HG02623 (cell line): Measurements from ENCODE around the gene CTF1.

Source experiments
- ATAC-seq: cut with Tn5 transposase; IDR thresholded peaks from one replicate; pipeline ENCODE4 v1.9.1; 2021; ENCODE audit warnings: moderate library complexity; ENCODE audit not compliant: unreplicated experiment

The CTF1 gene

DNA sequence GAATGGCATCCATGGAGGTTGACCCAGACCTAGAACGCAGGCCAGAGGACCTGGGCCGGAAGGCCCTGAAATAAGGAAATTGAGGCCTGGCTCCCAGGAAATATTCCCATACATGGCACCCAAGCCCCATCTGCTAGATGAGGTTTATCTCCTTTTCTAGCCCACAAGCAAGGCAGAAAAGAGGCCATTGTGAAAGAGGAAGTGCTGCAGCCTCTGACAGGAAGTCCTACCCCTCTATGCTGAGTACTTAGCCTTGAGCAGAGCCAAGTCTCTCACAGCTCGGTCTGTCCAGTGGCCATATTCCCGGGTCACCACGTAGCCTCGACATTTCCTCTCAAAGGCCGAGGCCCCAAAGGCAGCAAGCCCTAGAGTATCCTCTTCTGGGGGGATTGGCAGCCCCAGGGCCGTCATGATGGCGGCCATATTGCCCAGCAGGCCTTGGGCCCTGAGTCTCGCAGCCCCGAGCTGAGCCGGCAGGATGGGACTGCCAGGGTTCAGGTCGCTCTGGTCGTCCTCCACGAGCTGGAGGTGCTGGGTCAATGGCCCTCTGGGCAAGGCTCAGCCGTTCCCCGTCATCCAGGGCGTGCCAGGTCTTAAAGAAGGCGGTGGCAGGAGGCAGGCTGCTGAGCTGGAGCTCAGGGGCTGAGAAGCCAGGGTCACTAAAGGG is 7.8 kb downstream of the CTF1 start:
- no peak for ATAC-seq

DNA sequence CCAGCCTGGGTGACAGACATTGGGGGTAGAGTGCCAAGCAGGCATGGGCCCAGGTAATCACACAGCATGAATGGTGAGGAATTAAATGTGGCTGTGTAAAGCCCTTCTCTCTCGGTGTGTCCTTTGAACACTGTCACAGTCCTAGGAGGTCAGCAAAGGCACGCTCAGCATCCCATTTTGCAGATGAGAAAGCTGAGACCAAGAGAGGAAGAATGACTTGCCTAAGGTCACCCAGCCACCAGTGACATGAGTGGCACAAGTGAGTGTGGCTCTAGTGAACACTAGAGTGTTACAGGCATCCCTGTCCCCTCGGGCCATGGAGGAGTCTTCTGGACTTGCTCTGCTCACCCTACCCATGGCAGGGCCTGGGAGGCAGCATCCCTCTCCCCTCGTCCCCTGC is 10.7 kb downstream of the CTF1 start:
- no peak for ATAC-seq

- ATAC-seq: no peak
Measured at GRCh38 chr16:30910427-30911029, 14.1 kb downstream of the CTF1 start.

GRCh38 chr16:30912794-30913412 is 16.5 kb downstream of the CTF1 start:
- no peak for ATAC-seq

- no peak for ATAC-seq
Measured at GRCh38 chr16:30914830-30915229, 18.4 kb downstream of the CTF1 start.

- no peak for ATAC-seq
Measured at GRCh38 chr16:30918614-30919013, 22.2 kb downstream of the CTF1 start.

DNA sequence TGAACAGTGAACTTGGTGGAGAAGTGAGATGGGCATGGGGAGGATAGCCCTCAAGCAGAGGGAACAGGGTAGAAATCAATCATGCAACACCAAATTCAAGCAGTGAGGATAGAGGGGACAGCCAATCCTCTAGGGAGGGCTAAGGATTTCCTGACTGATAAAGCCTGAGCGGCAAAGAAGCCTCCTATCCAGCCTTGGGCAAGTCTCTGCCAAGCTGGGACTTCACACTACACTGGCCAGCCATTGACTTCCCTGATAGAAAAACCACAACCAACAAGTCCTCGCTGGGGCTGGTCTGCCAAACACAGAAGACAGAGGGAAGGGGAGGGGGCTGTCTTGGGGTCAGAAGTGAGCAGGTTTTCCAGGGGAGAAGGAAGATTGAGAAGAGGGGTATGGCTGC is 24.5 kb downstream of the CTF1 start:
- no peak for ATAC-seq

DNA sequence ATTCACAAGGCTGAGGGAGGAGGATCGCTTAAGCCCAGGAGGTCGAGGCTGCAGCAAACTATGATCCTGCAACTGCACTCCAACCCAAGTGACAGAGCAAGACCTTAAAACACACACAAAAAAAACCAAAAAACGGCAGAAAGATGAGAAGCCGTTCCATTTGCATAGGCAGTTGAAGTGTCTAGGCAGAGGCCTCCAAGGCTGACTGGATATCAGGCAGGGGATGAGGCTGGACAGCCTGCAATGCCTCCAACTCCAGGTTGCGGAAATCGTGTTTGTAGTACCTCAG is 25.0 kb downstream of the CTF1 start:
- no peak for ATAC-seq

DNA sequence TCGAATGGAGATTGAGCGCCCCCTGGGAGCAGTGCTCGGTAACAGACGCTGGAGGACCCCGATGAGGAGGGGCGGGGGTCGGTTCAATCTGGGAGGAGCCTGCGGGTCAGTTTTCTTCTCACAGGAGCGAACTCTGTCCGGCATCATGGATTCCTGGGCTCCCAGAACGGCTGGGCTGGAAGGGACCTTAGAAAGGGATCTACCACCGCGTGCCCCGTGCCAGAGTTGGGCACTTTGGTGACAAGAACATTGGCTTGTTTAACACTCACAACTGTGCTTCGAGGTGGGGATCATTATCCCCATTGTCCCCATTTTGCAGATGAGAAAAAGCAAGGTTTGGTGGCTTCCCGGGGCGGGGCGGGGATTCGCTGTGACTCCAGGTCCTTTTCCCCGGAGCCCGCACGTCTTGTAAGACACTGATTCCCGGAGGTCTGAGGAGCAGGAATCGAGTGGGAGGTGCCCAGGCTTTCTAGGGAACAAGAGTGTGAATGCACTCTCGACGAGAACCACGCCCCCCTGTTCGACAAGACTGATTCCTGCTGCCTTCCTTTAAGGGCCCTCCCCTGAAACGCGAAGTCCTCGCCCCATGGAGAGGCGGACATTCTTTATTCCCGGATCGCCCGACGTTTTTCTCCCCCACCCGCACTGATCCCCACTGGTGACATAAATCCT is 25.5 kb downstream of the CTF1 start:
- ATAC-seq: no peak

DNA sequence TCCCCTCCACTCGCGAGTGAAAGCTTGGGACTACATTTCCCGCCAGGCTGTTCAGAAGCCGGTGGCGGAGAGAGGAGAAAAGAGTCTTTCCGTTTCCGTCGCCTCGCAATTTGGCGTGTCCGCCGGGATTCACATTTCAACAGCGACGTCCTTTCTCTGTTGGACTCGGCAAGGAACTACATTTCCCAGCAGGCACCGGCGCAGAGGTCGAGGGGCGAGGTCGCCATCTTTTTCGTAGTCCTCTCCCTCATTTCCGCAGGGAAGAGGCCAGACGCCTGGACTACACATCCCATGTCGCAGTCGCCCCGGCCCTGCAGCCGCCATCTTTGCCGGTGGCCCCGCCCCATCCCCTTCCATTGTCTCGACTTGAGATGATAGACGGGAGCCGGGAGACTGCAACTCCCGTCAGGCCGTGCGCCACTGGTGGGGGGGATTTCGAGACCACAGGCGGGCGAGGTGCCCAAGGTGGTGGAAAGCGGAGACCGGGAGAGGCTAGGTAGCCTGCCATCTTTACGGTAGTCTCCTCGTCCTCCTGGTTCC is 26.1 kb downstream of the CTF1 start:
- peak; percentile 66 for ATAC-seq

DNA sequence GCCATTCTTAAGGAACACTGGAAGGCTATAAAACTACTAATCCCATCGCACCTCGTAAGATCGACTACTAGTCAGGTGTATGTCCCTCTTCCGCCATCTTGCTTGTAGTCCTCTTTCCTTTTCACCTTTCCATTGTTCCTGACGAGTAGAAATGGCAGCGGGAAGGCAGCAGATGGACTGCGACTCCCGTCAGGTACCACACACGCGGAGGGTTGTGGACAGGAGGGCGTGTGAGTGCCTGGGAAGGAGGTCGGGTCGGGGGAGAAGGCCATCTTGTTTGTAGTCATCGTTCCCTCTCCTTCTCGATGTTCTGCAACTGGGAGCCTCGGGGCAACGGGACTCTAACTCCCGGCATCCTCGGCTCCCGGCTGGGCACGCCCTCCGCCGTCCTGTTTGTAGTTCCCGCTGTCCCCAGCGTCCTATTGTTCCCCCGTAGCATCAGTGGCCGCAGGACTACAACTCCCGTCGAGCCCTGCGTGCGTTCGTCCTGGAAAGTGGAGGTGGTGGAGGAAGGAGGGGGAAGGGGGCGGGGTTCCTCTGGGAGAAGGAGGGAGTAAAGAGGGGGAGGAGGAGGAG is 26.6 kb downstream of the CTF1 start:
- peak; percentile 58 for ATAC-seq

DNA sequence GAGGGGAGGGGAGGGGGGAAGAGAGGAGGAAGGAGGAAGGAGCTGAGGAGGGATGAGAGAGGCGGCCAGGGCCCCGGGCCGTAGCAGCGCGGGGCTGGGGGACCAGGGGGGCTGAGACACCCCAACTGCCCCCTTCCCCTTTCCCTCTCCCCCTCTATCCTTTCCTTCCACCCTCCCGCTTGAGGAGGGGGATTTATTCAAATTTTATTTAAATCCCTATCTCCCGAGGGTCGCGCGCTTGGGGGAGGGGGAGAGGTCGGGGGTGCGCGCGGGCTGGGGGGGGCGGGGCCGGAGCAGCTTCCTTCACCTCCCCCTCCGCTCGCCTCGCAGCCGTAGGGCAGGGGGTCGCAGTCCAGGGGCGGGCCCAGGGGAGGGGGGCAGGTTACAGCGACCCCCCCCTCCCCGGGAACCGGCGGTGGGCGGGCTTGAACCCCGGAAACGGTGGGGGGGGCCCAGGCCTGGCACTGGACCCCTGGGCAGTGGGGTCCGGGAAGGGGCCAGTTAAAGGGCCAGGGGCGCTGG is 27.2 kb downstream of the CTF1 start, which contains the start of gene FBXL19:
Gene FBXL19, plus strand, starts transcription at position 19 of the 522 bp plus-strand sequence. CDS start 2,183 bp downstream, outside the sequence.
- no peak for ATAC-seq

GRCh38 chr16:30924076-30924912 is 27.9 kb downstream of the CTF1 start:
- ATAC-seq: no peak

- no peak for ATAC-seq
Measured at GRCh38 chr16:30924913-30925631, 28.7 kb downstream of the CTF1 start.

DNA sequence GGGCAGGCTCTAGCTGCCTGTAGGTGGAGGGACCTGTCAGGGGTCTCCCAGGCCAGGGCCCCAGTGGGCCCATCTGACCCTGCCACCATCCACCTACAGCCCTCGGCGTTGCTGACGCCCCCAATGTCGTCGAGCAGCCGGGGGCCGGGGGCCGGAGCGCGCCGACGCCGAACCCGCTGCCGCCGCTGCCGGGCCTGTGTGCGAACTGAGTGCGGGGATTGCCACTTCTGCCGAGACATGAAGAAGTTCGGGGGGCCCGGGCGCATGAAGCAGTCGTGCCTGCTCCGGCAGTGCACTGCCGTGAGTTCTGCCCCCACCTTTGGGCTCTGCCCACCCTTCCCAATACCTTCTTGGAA is 29.2 kb downstream of the CTF1 start:
- no peak for ATAC-seq

- ATAC-seq: no peak
Measured at GRCh38 chr16:30925995-30926811, 29.8 kb downstream of the CTF1 start.

GRCh38 chr16:30926937-30927788 is 30.7 kb downstream of the CTF1 start:
- ATAC-seq: no peak

- no peak for ATAC-seq
Measured at GRCh38 chr16:30927789-30928378, 31.5 kb downstream of the CTF1 start.
